HL-60 (cell line): ENCODE measurements around the gene RNF166.

ENCODE experiments used
- CTCF ChIP-seq: IDR thresholded peaks from one replicate; pipeline ENCODE4 v1.5.1; 2011; ENCODE audit warnings: low read length, control low read depth, inconsistent platforms; ENCODE audit not compliant: insufficient read depth
- POLR2AphosphoS5 ChIP-seq: IDR thresholded peaks from 2 replicates; pipeline ENCODE4 v1.6.1; 2012; ENCODE audit warnings: low read depth
- SPI1 ChIP-seq: IDR thresholded peaks from 2 replicates; pipeline ENCODE4 v1.6.1; 2012; ENCODE audit warnings: low read depth, mild to moderate bottlenecking, borderline replicate concordance
- TF ChIP-seq, protein P1 (sequence below): IDR thresholded peaks from 2 replicates; pipeline ENCODE4 v1.6.1; 2012; ENCODE audit warnings: low read depth; ENCODE audit not compliant: insufficient replicate concordance

DNA sequence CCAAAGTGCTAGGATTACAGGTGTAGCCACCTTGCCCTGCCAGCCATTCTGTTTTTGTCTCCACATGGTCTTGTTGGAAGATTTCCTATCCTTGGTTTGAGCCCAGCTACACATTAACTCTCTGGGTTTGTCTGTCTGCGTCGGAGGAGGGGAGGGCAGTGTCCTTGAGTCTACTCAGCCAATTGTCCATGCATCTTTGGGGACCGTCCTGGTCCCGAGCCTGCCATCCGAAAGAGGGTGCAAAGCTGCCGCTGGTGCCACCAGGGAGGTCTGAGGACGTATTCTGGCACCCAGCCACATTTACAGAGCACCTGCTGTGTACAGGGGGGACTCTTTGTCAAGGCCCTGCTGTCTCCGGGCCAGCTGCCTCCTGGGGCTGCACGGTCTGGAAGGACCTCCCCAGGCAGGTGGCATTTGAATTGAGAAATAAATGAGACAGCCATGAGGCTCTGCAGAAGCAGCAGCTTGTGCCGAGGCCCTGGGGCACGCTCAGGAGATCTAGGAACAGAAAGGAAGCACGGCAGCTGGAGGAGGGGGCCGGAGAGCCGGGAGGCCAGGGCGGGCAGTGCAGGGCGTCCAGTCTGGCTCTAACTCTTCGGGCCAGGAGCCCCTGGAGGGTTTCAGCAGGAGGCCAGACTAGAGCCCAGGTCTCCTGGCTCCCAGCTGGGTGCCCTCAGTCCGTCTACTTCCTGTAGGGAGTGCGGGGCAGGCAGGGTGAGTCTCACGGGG is 56.8 kb downstream of the RNF166 start:
- TF ChIP-seq, protein P1, sequence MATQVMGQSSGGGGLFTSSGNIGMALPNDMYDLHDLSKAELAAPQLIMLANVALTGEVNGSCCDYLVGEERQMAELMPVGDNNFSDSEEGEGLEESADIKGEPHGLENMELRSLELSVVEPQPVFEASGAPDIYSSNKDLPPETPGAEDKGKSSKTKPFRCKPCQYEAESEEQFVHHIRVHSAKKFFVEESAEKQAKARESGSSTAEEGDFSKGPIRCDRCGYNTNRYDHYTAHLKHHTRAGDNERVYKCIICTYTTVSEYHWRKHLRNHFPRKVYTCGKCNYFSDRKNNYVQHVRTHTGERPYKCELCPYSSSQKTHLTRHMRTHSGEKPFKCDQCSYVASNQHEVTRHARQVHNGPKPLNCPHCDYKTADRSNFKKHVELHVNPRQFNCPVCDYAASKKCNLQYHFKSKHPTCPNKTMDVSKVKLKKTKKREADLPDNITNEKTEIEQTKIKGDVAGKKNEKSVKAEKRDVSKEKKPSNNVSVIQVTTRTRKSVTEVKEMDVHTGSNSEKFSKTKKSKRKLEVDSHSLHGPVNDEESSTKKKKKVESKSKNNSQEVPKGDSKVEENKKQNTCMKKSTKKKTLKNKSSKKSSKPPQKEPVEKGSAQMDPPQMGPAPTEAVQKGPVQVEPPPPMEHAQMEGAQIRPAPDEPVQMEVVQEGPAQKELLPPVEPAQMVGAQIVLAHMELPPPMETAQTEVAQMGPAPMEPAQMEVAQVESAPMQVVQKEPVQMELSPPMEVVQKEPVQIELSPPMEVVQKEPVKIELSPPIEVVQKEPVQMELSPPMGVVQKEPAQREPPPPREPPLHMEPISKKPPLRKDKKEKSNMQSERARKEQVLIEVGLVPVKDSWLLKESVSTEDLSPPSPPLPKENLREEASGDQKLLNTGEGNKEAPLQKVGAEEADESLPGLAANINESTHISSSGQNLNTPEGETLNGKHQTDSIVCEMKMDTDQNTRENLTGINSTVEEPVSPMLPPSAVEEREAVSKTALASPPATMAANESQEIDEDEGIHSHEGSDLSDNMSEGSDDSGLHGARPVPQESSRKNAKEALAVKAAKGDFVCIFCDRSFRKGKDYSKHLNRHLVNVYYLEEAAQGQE, result no peak
- no peak for TF ChIP-seq CTCF
- no peak for TF ChIP-seq SPI1
- TF ChIP-seq POLR2AphosphoS5, result 0 out of 2 replicates have a peak, but pooled peaks have one; percentile 35
